ENCODE results near the gene CCL13.

The CCL13 gene

GRCh38 chr17:34341916-34342315, 14.4 kb upstream of the CCL13 start:
- TF ChIP-seq CTCF (conservative IDR thresholded peaks at IDR 0.05; ENCODE audit: low read depth), result no peak
- POLR2A ChIA-PET (ENCODE audit: low non-redundant PET), result no interaction called here

GRCh38 chr17:34347063-34347462, 9.2 kb upstream of the CCL13 start:
- DNase-seq (ENCODE audit: low spot score), result no peak
- no peak overlapping the region for H3K27ac ChIP-seq
- ChIA-PET CTCF (no interaction called here), POLR2A (ENCODE audit: low non-redundant PET) (no interaction called here)
- TF ChIP-seq CTCF (conservative IDR thresholded peaks at IDR 0.05; ENCODE audit: low read depth), result no peak

More at GRCh38 chr17:34341916-34342315, 14.4 kb upstream of the CCL13 start:
- no peak for DNase-seq (ENCODE audit: low spot score)
- no peak overlapping the region for H3K27ac ChIP-seq
- CTCF ChIA-PET, result no interaction called here

- ChIA-PET CTCF (interaction anchor here (0.6 to 2.3 kb wide), 2 partner anchors 12 to 605 kb away, joined by 5 to 10 read pairs; no protein-coding TSS in a partner anchor), POLR2A (ENCODE audit: low non-redundant PET) (no interaction called here)
- no peak overlapping the region for H3K27ac ChIP-seq
- no peak for DNase-seq (ENCODE audit: low spot score)
- no peak for TF ChIP-seq CTCF (conservative IDR thresholded peaks at IDR 0.05; ENCODE audit: low read depth)
Measured at GRCh38 chr17:34349751-34350150, 6.5 kb upstream of the CCL13 start.

- DNase-seq (ENCODE audit: low spot score), result no peak
- H3K27ac ChIP-seq, result no peak overlapping the region
- CTCF ChIA-PET, result interaction anchor here (0.5 to 0.7 kb wide), 2 partner anchors 10 to 282 kb away, joined by 3 to 4 read pairs; no protein-coding TSS in a partner anchor
- POLR2A ChIA-PET (ENCODE audit: low non-redundant PET), result no interaction called here
- TF ChIP-seq CTCF (conservative IDR thresholded peaks at IDR 0.05; ENCODE audit: low read depth), result no peak
Measured at GRCh38 chr17:34351096-34351495, 5.2 kb upstream of the CCL13 start.

- ChIA-PET CTCF (interaction anchor here (0.6 to 1.3 kb wide), 3 partner anchors 9 to 593 kb away, joined by 3 to 6 read pairs (median 3); no protein-coding TSS in a partner anchor), POLR2A (ENCODE audit: low non-redundant PET) (no interaction called here)
- no peak for TF ChIP-seq CTCF (conservative IDR thresholded peaks at IDR 0.05; ENCODE audit: low read depth)
- DNase-seq (ENCODE audit: low spot score), result no peak
- no peak overlapping the region for H3K27ac ChIP-seq
Measured at GRCh38 chr17:34352191-34352590, 4.1 kb upstream of the CCL13 start.

GRCh38 chr17:34354637-34355036, 1.6 kb upstream of the CCL13 start:
- DNase-seq (ENCODE audit: low spot score), result no peak
- no peak overlapping the region for H3K27ac ChIP-seq
- TF ChIP-seq CTCF (conservative IDR thresholded peaks at IDR 0.05; ENCODE audit: low read depth), result no peak
- ChIA-PET POLR2A (ENCODE audit: low non-redundant PET) (no interaction called here), CTCF (interaction anchor here (0.6 to 0.7 kb wide), 3 partner anchors 48 to 196 kb away, joined by 3 to 4 read pairs (median 3); no protein-coding TSS in a partner anchor)
